Transverse colon (tissue), 4 donors: Measurements from ENCODE around the gene LEKR1. TPM values are rescaled to one million over a fixed set of nuclear protein-coding genes. Genes with fewer than 3 reads are reported as not detected.

ENCODE experiments used
- DNase-seq: peaks from one replicate; pipeline ENCODE4 v3.0.0-alpha.2; 2019
- H3K27ac ChIP-seq, 4 donors: fragments of 200-600 bp; sonication (generic); 2 replicates each; pipeline ENCODE4 v1.5.1; 2016 to 2018; ENCODE audit warnings: inconsistent platforms in 4 of 4
- H3K27me3 ChIP-seq: fragments of 200-600 bp; sonication (generic); 2 replicates; pipeline ENCODE4 v1.5.1; 2017; ENCODE audit warnings: inconsistent platforms
- H3K36me3 ChIP-seq, 4 donors: fragments of 200-600 bp; sonication (generic); 2 replicates each; pipeline ENCODE4 v1.5.1; 2017 to 2019; ENCODE audit warnings: inconsistent platforms in 4 of 4
- H3K4me1 ChIP-seq, 4 donors: fragments of 200-600 bp; sonication (generic); 2 replicates each; pipeline ENCODE4 v1.5.1; 2017 to 2020; ENCODE audit warnings: inconsistent platforms in 4 of 4
- H3K4me3 ChIP-seq, 4 donors: fragments of 200-600 bp; sonication (generic); 1 replicate in 1 of 4; 2 replicates in 3 of 4; pipeline versions ENCODE4 v1.5.1 to v1.6.1; 2017 to 2019; ENCODE audit warnings: inconsistent platforms in 4 of 4
- H3K9me3 ChIP-seq, 2 donors: fragments of 200-600 bp; sonication (generic); 2 replicates each; pipeline ENCODE4 v1.5.1; 2017 to 2019; ENCODE audit warnings: inconsistent platforms in 2 of 2
- CTCF ChIP-seq, 5 experiments: fragments of 200-600 bp in 3 of 5; fragments of 450-650 bp in 2 of 5; sonication (generic) in 3 of 5; IDR thresholded peaks; 1 replicate in 2 of 5; 2 replicates in 3 of 5; pipeline ENCODE4 v1.5.1; 2016 to 2017; ENCODE audit warnings: antibody characterized with exemption in 5 of 5, inconsistent platforms in 3 of 5, mild to moderate bottlenecking in 2 of 5, moderate library complexity in 1 of 5
- EP300 ChIP-seq: sonication (generic); formaldehyde crosslinking; IDR thresholded peaks from one replicate; pipeline ENCODE4 v1.6.1; 2017; ENCODE audit warnings: antibody characterized with exemption, low read depth
- POLR2A ChIP-seq: fragments of 450-650 bp; IDR thresholded peaks from one replicate; pipeline ENCODE4 v1.6.1; 2016; ENCODE audit warnings: antibody characterized with exemption, mild to moderate bottlenecking, moderate library complexity
- POLR2AphosphoS5 ChIP-seq, 3 donors: sonication (generic); formaldehyde crosslinking; IDR thresholded peaks; one replicate each; pipeline ENCODE4 v1.6.1; 2016; ENCODE audit warnings: antibody characterized with exemption in 3 of 3
- WGBS, 2 donors: methylation state at CpG; one replicate each; pipeline ENCODE4 v1.1.5; 2018; ENCODE audit warnings: low coverage in 1 of 2; 5-methylcytosine and 5-hydroxymethylcytosine counted together
- in situ Hi-C, 4 donors: fragments of 200-750 bp; cut with MboI; loops; one replicate each; pipeline versions ENCODE4 v1.15.0 to v1.15.1; 2017; ENCODE audit warnings: low sequenced_read_pairs in 3 of 4, low pct_ligation_motif_present in 1 of 4, low pct_unique_long_range_greater_than_20kb in 1 of 4
- intact Hi-C: fragments of 100-400 bp; cut with DNase I; formaldehyde crosslinking; loops from one replicate; pipeline ENCODE4 v1.15.1; 2023; ENCODE audit warnings: low total_unique reads
- total RNA-seq, 4 donors: library from RNA; depleted of rRNA; stranded (reverse); fragments of >200 nt; gene quantifications; one replicate each; pipeline ENCODE4 v1.1.0, GENCODE V29; 2016

Gene LEKR1
- total RNA-seq, 4 donors from 2014 or later: 0.40 to 3.3 (median 0.96) TPM; not detected in 1

GRCh38 chr3:157089455-157090221 is 263.5 kb downstream of the LEKR1 start:
- Histone ChIP-seq H3K27me3 (no peaks in the 10 kb centered on the region), H3K36me3 (no peaks in the 10 kb centered on the region), H3K4me1 (peaks cover 30 to 42% (median 35%) of the 10 kb centered on the region in 4 donors), H3K9me3 (no peaks in the 10 kb centered on the region), H3K27ac (peak overlapping the region; percentile 96 to 100 (median 100)), H3K4me3 (peak overlapping the region in 3 of 4 donors; percentile 50 to 73 (median 60))
- in situ Hi-C loops: loop anchor here (10.0 to 25.0 kb wide), 9 partner anchors 45 to 927 kb away; partner anchors contain the start of genes SSR3 (in 3 of the 4), TIPARP (in 3 of the 4) and LEKR1 (in 2 of the 4)
- 6 to 14% methylated on average over 8 to 18 of the region's 18 CpGs for WGBS, 2 donors
- intact Hi-C loops: loop anchor here (10.0 kb wide), 2 partner anchors 265 to 555 kb away; partner anchors contain the start of gene LEKR1
- TF ChIP-seq POLR2A: peak; percentile 74
- no peak for TF ChIP-seq CTCF (IDR thresholded peaks at IDR 0.05)
- TF ChIP-seq POLR2AphosphoS5 (IDR thresholded peaks at IDR 0.05): peak in 2 of 3 donors; percentile 55 to 56
- TF ChIP-seq EP300: peak; percentile 20
- peak; percentile 67 for DNase-seq

GRCh38 chr3:157091083-157091833 is 265.1 kb downstream of the LEKR1 start:
- TF ChIP-seq POLR2AphosphoS5 (IDR thresholded peaks at IDR 0.05) (no peak), CTCF (IDR thresholded peaks at IDR 0.05) (no peak), EP300 (no peak), POLR2A (no peak)
- no peak overlapping the region for H3K4me3 ChIP-seq
- H3K36me3 ChIP-seq: no peaks in the 10 kb centered on the region
- in situ Hi-C loops: loop anchor here in 3 of 4 donors (25.0 kb wide), 3 partner anchors 254 to 929 kb away; partner anchors contain the start of genes SSR3 (in 2 of the 3) and LEKR1 (in 1 of the 3)
- H3K4me1 ChIP-seq: peaks cover 30 to 42% (median 35%) of the 10 kb centered on the region in 4 donors
- peak overlapping the region; percentile 96 to 100 (median 100) for H3K27ac ChIP-seq
- no peak for DNase-seq
- H3K9me3 ChIP-seq: no peaks in the 10 kb centered on the region
- H3K27me3 ChIP-seq: no peaks in the 10 kb centered on the region
- intact Hi-C loops: no loop called here
- 58 to 78% methylated on average over 3 to 4 of the region's 4 CpGs for WGBS, 2 donors

GRCh38 chr3:157092230-157092629 is 266.1 kb downstream of the LEKR1 start:
- Histone ChIP-seq H3K9me3 (no peaks in the 10 kb centered on the region), H3K4me1 (peaks cover 24 to 35% (median 28%) of the 10 kb centered on the region in 4 donors), H3K27me3 (no peaks in the 10 kb centered on the region), H3K36me3 (no peaks in the 10 kb centered on the region), H3K4me3 (no peak overlapping the region), H3K27ac (no peak overlapping the region)
- in situ Hi-C loops: loop anchor here in 3 of 4 donors (25.0 kb wide), 3 partner anchors 255 to 930 kb away; partner anchors contain the start of genes SSR3 (in 2 of the 3) and LEKR1 (in 1 of the 3)
- 84 to 100% methylated on average over 2 to 5 of the region's 5 CpGs for WGBS, 2 donors
- no peak for TF ChIP-seq CTCF (IDR thresholded peaks at IDR 0.05)
- TF ChIP-seq EP300: no peak
- no peak for TF ChIP-seq POLR2AphosphoS5 (IDR thresholded peaks at IDR 0.05)
- no peak for TF ChIP-seq POLR2A
- DNase-seq: no peak
- intact Hi-C loops: no loop called here

- 80 to 100% methylated on average over 1 of the region's 1 CpG for WGBS, 2 donors
- in situ Hi-C loops: loop anchor here in 3 of 4 donors (25.0 kb wide), 3 partner anchors 256 to 931 kb away; partner anchors contain the start of genes SSR3 (in 2 of the 3) and LEKR1 (in 1 of the 3)
- H3K27ac ChIP-seq: no peak overlapping the region
These were observed 266.9 kb downstream of the LEKR1 start for GRCh38 chr3:157093096-157093495.

More at GRCh38 chr3:157093096-157093495, 266.9 kb downstream of the LEKR1 start:
- TF ChIP-seq CTCF (IDR thresholded peaks at IDR 0.05) (no peak), POLR2AphosphoS5 (IDR thresholded peaks at IDR 0.05) (no peak), EP300 (no peak), POLR2A (no peak)
- DNase-seq: no peak
- Histone ChIP-seq H3K36me3 (no peaks in the 10 kb centered on the region), H3K4me1 (peaks cover 15 to 27% (median 20%) of the 10 kb centered on the region in 4 donors), H3K9me3 (no peaks in the 10 kb centered on the region), H3K27me3 (no peaks in the 10 kb centered on the region), H3K4me3 (no peak overlapping the region)
- intact Hi-C loops: no loop called here
